GM21619 (cell line): ENCODE results near the gene LDHD.
"Not testable (repeated sequence)": the region's sequence is repeated elsewhere in the genome, so short reads cannot be mapped to it uniquely, and the experiment has no call there.

Source experiments
- ATAC-seq: cut with Tn5 transposase; IDR thresholded peaks from one replicate; pipeline ENCODE4 v1.9.1; 2021; ENCODE audit not compliant: unreplicated experiment

Gene LDHD

GRCh38 chr16:75116081-75116910, at the start of gene LDHD:
LDHD (minus strand) TSS chr16:75116780; CDS start chr16:75116720, 60 bp downstream.
- no peak for ATAC-seq

- ATAC-seq = no peak
Measured at GRCh38 chr16:75160386-75160785, 43.8 kb upstream of the LDHD start.

- no peak for ATAC-seq
Measured at GRCh38 chr16:75152635-75153034, 36.1 kb upstream of the LDHD start.

GRCh38 chr16:75151798-75152197, 35.2 kb upstream of the LDHD start:
- no peak for ATAC-seq

GRCh38 chr16:75148311-75149195, 32.0 kb upstream of the LDHD start, which contains the start of gene ZFP1:
ZFP1 (plus strand) TSS chr16:75148524; CDS start chr16:75152952, 4,428 bp downstream.
- ATAC-seq = peak; percentile 82

- no peak for ATAC-seq
Measured at GRCh38 chr16:75147968-75148310, 31.4 kb upstream of the LDHD start.

GRCh38 chr16:75143941-75144340, 27.4 kb upstream of the LDHD start:
- ATAC-seq = no peak

GRCh38 chr16:75139498-75139897, 22.9 kb upstream of the LDHD start:
- no peak for ATAC-seq

- ATAC-seq = no peak
Measured at GRCh38 chr16:75138636-75139035, 22.1 kb upstream of the LDHD start.

- no peak for ATAC-seq
Measured at GRCh38 chr16:75138233-75138632, 21.7 kb upstream of the LDHD start.

- ATAC-seq = no peak
Measured at GRCh38 chr16:75131081-75131480, 14.5 kb upstream of the LDHD start.

GRCh38 chr16:75130150-75130771, 13.7 kb upstream of the LDHD start:
- no peak for ATAC-seq

- not testable (repeated sequence) for ATAC-seq
Measured at GRCh38 chr16:75129421-75130149, 13.0 kb upstream of the LDHD start.

GRCh38 chr16:75127713-75128415, 11.3 kb upstream of the LDHD start:
- ATAC-seq = no peak

- ATAC-seq = no peak
Measured at GRCh38 chr16:75122609-75123008, 6.0 kb upstream of the LDHD start.

GRCh38 chr16:75121949-75122568, 5.5 kb upstream of the LDHD start:
- no peak for ATAC-seq

- ATAC-seq = no peak
Measured at GRCh38 chr16:75120253-75120652, 3.7 kb upstream of the LDHD start.

- no peak for ATAC-seq
Measured at GRCh38 chr16:75118943-75119539, 2.5 kb upstream of the LDHD start.

- ATAC-seq = no peak
Measured at GRCh38 chr16:75116911-75117245, 298 bp upstream of the LDHD start.
